Fibroblast of skin of abdomen (primary cell): ENCODE measurements around the gene ID3.

Experiments
- DNase-seq: peaks from one replicate; pipeline ENCODE4 v3.0.0-alpha.2; 2013

The ID3 gene

DNA sequence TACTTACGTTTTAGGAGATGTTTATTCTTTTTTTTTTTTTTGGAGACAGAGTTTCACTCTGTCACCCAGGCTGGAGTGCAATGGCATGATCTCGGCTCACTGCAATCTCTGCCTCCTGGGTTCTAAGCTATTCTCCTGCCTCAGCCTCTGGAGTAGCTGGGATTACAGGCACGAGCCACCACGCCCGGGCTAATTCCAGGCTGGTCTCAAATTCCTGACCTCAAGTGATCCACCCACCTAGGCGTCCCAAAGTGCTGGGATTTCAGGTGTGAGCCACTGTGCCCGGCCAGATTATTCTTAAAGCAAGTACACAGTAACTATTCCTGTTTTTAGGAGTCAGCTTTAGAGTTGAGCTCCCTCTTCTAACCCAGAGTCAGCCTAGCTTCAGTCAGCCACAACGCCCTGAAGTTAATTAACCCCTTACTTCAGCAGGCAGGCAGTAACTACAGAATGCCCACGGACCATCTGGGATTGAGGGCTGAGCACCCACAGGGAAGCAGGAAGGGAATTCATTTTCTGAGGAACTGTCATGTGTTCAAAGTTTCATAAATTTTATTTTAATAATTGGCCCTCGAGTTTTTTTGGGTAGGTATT, 5.3 kb upstream of the ID3 start:
- DNase-seq: no peak

DNA sequence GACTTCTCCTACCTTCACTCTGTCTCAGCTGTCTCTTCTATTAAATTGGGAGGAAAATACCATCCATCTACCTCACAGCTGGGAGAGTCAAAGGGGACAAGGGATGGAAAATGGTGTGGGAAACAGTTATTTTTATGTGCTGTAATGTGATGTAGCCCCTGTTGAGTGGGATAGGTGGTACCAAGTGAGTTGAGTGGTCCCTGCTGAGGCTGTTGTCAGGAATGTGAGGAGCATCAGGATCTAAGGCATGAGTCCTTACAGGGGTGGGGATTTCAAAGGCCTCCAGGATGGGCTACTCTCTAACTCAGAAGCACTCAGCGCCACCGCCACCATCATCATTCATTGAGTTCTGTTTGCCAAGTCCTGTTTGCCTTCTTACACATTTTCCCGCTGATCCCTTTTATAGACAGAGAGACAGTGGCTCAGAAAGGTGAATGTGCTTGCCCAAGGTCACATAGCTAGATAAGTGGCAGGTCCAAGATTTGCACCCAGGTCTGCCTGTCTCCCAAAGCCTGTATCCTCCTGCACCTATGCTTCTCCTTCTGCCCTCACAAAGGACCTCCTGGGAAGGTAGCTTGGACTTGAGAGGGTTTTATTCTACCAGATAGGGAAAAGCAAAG, 4.6 kb upstream of the ID3 start:
- no peak for DNase-seq

DNA sequence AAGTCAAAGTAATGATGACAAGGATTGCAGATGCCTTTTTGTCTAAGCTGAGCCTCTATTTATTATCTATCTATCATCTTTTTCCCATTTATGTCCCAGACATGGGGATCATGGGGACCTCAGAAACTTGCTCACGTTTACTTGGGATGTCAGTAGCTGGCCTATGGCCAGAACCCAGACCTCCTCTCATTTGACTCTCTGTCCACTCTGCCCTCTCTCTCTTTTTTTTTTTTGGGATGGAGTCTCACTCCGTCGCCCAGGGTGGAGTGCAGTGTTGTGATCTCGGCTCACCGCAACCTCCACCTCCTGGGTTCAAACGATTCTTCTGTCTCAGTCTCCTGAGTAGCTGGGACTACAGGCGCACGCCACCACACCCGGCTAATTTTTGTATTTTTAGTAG, 3.7 kb upstream of the ID3 start:
- no peak for DNase-seq

DNA sequence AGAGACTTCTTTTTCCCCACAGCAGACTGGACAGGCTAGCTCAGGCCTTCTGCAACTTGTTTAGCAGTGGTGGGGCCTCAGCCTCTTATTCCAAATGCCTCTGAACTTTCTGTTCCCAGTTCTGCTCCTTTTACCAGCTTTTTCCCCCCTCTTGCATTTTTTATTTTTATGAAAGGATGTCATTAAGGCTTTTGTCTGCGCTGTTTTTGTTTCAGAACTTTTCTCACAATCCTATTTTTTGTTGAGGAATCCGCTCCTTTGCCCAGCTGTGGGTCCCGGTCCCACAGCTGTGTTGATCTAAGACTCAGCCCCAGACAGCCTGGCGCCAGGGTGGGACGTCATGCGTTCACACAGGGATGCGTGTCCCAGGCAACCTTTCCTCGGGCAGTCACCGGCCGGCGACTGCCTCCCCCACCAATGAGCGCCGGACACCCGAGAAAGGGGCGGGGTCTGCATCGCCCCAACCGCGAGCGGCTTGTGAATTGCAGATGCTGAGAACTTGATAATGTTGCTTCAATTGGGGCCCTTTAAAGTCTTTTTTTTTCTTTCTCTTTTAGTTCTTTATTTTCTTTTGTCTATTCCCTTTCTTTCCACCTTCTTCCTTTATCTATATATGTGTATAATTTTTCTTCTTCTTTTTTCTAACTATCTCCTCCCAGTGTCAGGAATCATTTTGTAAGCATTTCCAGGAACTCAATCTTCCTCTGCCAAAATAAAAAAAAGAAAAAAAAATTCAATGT, 3.0 kb upstream of the ID3 start:
- DNase-seq: peak; percentile 98

DNA sequence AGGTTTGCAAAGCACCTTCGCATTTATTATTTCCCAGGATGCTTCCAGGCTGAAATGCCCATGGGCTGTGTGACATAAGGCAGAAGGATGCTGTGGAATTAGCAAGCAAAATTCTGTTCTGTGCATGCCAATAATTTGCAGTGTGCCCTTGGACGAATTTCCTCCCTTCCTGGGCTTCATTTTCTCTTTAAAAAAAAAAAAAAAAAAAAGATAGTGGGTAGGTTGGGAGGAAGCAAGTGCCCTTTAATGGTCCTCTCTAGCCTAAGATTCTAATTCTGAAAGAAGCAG, 2.5 kb upstream of the ID3 start:
- no peak for DNase-seq

DNA sequence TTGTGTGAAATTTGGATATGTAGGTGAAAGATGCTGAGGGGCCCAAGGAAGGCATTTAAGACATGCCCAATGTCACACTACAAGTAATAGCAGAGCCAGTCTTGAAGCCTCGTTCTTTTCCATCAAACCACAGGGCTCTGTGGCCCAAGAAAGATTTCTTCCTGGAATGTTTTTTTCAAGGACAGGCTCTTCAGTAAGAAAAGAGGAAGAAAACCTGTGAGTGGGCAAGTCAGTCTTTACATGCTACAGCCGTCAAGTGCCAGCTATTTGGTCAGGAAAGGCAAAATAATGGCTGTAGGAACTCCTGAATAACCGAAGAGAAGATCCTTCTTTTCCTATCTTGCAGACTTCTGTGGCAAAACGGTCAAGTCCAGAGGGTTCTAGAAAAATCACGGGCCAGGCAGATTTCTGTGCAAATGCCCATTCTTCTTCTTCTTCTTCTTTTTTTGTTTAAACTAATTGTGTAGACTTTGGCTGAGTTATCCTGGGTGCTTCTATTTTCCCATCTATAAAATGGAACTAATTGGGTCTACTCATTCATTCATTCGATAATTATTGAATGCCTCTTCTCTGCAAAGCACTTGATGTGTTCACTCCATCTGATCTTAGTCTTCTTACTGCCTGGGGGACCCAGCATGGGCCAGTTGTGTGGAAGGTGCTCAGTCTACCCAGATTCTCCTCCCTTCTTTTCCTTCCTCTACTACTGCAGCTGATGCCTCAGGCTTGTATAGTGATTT, 1.9 kb upstream of the ID3 start:
- no peak for DNase-seq

DNA sequence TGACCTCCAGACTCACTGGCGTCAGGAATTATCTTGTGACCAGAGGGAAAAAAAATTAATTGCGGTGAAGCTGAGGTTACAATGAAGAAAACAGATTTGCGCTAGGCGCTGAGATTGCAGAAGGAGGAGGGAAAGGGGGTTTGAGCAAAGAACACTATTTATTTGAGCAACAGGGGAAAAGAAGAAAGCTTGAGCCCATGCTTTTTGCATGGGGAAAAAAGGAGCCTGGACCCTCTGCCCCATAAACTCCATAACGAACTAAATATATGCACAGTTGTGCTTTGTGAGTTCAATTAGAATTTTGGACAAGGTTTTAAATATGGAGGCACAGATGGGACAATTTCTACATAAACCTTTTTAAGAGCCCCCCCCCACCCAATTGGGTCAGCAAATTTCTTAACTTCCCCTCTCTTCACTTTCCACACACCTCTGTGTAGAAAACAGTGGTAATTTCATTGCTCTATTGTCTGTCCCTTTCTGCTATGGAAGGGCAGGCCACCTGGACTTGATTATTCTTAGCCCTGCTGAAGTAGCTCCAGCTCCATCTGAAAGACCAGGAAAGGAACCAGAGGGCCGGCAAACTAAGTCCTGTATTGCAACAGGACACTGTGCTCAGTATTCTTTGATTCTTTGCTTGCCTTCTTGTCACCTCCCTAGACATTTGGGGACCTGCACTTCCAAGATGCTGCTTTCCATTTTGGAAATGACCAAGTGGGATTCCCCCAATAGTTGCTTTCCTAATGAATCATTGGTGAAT, 862 bp upstream of the ID3 start:
- DNase-seq: peak; percentile 66

DNA sequence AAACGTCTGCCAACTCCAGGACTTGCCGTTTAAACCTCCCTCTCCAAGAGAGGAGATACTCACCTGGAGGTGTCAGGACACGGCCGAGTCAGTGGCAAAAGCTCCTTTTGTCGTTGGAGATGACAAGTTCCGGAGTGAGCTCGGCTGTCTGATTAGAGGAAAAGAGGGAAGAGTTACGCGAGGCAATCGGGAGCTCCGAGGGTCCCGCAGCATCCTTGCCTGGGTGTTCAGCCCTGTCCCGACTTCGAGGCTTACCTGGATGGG, 497 bp downstream of the ID3 start:
- no peak for DNase-seq

DNA sequence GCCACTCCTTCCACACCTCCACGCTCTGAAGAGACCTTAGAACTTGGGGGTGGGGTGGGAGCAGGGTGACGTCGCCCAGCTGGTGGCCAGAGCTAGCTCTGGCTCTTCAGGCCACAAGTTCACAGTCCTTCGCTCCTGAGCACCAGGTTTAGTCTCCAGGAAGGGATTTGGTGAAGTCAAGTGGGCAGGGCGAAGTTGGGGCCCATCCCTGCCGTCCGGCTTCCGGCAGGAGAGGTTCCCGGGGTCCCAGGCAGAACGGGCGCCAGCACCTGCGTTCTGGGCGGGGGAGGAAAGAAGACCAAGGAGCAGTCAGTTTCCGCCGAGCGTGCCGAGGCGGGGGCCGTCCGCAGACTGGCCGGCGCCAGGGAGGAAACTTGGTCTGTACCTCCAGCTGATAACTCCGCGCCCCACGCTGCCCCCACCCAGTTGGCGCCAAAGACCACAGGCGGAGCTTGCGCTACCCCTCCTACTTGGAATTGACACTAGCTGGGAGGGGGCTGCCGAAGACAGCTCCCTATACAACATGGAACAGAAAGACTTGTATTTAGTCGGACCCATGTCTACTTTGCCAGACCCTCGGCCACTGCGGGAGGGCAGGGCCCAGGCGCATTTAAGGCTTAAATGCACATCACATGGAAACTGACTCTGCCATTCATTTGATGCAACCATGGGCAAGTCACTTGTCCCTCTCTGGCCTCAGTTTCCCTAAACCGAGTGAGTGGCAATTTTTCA, 995 bp downstream of the ID3 start:
- peak; percentile 39 for DNase-seq

DNA sequence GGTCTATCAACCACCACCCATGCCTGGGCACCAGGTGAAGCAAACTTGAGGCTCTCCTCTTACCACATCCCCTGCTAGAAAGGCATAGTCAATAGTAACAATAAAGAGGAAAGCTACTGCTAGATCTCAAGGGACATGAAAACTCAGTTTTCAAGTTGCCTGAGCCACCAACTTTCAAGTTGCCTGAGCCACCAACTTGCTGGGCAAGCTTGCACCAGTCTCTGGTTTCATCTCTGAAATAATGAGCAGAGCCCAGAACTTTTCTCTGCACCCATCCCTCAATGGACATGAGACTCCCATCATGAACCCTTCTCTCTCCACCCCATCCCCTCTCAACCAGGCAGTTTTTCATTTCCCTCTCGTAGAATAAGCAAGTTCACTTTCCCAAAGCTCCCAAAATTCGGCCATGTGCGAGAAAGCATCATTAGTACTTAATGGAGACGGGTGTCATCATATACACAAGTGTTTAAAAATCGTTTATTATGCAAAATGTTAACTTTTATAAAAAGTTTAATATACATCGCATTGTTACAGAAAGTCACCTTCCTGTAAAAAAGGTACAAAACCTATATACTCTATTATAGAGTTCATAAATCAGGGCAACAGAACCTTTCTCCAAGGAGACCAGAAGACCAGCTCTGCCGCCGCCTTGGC, 1.7 kb downstream of the ID3 start:
- no peak for DNase-seq

DNA sequence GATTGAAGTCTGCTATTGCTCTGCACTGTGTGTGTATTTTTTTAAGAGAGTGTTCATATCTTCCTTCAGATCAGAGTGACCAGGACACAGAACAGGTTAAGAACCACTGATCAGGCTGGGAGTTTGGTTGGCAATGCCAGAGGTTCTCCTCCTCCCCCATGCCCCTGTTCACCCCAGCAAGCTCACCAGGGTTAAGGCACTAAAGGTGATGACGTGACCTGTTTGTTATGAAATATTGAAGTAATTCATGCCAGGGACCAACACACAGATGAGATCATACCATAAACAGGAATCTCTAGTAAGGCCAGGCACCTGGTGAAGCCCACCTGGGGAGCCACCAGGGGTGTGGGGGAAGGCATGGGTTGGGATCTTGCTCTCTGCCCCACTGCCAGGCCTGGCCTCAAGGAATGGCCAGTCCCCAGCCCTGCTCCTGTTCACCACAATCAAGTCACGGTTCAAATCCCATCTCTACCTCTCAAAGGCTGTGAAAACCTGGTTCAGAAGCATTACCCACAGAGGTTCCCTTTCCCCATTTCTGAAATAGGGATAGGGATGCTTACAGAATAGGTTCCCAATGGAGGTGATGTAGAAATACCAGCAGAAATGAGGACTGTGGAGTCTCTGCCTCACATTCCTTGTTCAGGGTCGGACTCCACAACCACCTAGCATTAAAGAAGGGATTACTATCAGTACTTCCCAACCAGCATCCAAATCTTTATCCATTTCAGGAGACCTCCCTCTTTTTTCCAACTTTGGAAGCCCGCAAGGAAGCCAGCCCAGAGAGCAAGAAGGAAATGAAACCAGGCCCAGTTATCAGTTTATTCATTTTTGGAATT, 2.4 kb downstream of the ID3 start:
- peak; percentile 44 for DNase-seq

DNA sequence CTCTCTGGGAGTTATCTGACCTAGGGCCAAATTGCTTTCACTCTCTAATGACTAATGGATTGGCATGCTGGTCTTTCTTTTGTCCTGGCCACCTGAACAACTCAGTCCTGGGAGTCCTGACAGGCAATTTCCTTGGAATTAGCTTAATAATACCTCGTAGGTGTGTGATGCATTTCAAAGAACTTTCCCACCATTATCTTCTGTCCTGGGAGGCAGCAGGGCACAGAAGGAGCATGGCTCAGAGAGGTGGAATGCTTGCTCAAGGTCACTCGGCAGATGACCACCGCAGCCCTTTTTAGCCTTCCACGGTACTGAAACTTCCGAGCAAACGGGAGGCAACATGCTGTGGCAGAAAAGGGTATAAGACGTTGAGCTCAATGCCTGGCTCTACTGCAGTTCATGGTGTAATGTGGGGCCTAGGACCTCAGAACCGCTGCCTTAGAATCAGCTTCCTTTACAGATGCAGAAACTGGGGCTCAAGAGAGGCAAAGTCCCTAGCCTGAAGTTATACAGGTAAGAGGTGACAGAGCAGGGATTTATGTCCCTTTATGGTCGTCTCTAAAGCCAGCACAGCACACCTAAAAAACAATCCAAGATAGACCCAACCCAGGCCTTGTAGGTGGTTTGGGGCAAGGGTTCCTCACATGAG, 3.2 kb downstream of the ID3 start:
- peak; percentile 61 for DNase-seq

DNA sequence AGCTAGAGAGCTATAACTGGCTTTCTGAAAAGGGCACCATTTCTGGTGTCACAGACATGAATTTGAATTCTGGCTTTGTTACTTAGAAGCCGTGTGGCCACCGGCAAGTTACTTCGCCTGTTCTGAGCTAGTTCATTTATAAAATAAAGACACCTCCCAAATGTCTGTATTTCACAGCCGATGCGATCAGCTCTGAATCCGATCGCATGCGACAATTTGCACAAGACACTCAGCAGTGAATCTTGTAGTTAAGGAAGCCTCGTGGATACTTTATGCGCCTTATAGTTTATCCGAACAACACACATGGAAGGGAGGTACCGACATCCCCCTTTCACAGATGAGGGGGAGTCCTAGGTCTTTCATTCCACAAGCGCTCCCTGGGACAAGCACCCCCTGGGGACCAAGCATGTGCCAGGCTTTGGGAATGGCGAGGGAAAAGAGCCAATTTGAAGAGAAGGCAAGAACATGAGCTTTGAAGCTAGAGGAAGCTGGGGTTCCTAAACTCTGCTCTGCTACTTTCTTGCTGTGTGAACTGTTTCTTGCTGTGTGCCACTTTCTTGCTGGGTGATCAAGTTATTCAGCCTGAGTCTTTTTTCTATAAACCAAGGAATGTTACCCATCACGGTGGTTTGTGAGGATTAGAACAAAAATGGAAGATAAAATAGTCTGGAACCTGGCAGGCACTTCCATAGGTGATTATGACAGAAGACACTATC, 3.9 kb downstream of the ID3 start:
- peak; percentile 59 for DNase-seq

DNA sequence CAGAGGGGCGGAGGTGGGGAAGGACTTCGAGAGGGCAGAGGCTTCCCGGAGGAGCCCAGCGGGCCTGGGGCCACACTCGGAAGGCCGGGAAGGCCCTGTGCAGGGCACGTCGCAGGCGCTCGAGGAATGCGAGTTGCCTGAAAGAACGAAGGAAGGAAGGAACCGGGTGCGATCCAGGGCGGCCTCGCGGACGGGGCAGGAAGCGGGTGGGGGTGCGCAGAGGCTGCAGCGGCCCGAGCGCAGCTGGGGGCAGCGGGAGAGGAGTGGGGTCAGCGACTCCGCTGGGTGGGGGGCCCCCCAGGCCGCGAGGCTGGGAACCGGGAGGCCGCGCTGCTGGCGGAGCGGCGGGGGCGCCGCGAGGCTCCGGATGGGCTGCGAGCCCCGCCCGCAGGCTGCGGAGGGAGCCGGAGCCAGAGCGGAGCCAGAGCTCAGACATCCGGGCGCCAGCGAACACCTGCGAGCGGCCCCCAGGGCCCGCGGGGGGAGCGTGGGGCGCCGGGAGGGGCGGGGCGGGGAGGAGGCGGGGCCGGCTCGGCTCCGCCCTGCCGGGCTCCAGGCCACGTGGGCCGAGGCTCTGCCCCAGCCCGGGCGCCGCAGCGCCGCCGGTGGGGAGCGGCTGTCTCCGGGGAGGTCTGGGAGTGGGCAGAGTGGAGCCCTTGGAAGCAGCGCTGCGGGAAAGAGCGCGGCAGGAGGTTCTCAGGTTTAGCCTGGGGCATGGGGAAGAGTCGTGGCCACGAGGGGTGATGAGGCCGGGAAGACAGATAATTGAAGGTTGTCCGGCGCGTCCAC, 4.6 kb downstream of the ID3 start:
- DNase-seq: peak; percentile 91

DNA sequence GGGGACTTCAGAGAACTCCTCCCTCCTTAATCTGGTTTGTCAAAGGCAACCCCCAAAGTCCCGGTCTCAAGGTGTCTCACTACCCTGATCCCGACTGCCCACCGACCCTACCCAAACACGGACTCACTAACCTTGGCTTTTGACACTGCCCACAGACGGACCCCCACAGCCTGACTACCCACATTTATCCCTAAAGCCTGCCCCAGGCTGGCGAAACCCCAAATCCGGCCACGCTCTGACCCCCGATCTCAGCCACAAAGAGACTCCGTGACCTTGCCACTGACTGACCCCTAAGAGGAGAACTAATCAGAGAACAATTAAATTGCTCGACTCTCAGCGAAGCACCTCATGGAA, 5.2 kb downstream of the ID3 start:
- no peak for DNase-seq

DNA sequence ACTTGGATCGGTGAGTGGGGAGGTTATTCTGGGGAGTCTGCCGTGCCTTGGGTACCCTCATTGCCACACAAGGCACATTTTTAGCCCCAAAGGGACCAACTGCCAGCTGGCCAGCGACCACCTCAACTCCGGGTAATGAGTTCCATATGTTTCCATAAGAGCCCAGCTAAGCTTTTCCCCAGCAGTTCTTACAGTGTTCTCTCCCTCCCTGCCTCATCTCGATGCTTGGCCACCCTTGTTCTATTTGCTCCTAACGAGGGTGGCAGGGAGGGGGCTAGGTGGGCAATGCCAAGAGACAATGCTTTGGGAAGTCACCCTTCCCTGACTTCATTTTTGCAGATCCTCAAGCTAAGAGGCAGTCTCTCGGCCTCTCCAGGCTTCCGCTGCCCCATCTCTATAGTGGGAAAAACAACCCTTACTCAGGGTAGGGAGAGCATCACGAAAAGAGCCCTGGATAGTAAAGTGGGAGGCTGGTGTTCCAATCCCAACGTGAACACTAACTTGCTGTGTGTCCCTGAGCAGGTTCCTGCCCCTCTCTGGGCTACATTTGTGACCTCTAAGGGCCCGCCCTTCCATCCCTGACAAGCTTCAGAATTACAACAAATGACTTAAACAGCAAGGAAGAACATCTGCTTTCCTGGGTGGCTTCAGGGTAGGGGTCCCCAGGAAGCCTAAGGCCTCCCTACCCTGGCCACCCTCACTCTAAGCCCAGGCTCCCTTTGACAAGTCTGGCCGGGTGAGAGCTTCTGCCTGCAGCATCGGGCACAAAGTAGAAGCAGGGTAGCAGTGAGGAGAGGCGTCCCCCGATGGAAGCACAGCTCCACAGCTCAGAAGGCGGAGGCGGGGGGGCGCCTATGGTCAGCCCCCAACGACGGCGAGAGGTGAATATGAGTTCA, 5.8 kb downstream of the ID3 start:
- no peak for DNase-seq

DNA sequence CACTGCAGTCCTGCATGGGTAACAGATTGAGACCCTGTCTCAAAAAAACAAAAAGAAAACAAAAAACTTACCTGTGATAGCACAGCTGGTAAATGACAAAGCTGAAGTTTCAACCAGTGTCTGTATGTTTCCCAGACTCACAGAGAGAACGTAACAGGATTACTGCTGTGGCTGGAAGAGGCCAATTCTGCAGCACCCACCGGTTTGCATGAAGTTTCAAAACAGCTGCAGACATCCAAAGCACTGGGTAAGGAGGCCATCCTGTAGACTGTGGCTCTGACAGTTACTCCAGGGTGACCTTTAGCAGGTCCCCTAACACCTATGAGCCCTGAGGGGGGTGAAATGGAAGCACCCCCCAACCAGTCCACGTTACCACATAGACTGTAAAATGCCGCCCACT, 7.5 kb downstream of the ID3 start:
- no peak for DNase-seq

DNA sequence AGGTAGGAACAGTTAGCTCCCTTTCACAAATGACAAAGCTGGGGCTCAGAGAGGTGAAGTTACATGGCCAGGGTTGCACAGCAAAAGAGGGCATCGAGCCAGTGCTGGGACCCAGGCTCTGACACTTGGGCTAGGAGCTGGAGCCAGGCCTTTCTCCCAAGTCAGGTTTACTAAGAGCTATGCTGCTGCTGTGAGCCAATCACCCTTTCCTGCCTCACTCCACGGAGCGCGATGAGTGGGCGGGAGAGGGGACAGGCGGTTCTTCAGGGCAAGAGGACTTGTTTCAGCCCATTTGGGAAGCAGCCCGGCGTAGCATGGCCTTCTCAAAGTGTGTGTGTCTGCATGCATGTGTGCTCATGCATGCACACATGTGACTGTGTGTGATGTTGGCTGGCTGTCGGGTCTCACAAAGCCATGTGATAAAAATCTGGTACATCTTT, 10.6 kb downstream of the ID3 start:
- DNase-seq: peak; percentile 59
